Fibroblast of skin of right biceps (primary cell): Measurements from ENCODE around the gene CLSTN1.

Source experiments
- DNase-seq: peaks from one replicate; pipeline ENCODE4 v3.0.0-alpha.2; 2013

Gene CLSTN1

DNA sequence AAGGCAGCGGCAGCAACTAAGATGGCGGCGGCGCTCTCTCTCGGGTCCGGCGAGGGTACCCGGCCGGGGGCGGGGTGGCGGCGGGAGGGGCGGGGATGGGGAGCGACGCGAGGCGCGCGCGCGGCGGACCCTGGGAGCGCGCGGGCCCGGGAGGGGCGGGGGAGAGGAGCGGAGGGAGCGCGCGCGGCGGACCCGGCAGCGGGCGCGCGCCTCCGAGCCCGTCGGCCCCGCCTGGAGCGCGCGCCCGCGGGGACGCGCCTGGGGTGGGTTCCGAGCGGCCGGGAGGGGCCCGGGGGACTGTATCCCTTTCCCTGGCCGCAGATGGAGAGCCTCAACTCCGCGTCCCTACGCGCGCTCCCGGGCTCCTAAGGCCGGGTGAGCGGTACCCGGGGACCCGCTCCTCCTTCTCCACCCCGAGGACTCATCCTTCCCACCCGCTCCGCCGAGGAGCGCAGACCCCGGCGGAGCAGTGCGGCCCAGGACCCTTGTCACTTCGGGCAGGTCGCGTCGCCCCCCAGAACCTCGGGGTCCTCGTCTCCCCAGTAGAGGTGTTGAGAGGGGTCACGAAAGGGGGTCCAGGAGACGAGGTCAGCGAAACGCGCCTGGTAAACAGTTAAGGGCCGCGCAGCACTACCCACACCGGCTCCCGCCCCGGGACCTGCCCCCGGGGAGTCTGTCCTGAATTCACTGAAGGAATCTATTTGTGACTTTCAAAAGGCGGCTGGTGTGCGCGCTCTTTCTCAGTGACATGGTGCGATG is at the start of gene CLSTN1:
TSS of gene CLSTN1 (minus strand) at position 23 of the 759 bp plus-strand sequence. CDS start 232 bp downstream, outside the sequence.
- peak; percentile 91 for DNase-seq

DNA sequence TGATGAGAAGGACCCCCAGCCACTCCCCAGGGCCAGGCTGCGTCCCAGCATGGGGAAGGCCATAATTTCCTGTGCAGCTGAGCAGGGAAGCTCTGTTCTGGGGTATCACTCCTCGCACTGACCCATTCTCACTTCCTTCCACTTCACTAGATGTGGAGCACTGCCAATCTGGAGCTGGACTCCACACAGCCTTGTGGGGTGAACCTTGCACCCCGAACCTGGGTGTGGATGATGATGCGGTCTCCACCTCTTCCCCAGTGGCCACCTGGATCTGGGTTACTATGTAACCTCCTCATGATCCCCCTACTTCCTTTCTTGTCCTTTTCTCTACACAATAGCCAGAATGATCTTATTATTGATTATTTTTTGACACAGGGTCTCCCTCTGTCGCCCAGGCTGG is 49.6 kb upstream of the CLSTN1 start:
- DNase-seq: no peak

DNA sequence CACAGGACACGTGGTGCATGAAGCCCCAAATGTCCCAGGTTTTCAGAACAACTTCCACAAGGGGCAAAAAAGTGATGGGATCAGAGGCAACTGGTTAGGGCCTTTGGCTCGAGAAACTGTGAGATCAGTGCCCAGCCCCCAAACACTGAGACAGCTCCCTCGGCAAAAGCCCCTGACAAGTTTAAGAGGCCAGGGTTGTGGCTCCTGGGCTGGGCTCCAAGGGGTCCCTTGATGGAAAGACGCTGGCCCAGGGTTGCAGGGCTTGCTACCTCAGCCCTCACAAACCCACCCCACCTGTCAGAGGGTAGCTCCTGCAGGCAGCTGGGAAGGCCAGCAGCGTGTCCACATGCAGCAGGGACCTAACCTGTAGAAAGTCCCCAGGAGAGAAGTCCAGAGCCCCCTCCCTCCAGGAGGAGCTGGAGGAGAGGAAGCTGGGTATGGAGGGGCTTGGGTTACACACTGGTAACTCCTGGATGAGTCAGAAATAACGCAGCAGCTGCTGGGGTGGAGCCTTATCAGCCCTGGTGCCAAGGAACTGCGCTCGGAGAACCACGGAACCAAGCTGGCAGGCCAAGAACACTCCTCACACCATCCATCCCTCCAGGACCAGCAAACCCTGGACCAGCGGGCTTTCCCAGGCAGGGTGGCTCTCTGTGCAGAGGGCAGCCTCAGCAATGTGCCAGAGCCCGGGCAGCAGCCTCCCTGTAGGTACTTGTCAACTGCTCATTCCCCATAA is 48.8 kb upstream of the CLSTN1 start:
- DNase-seq: no peak

DNA sequence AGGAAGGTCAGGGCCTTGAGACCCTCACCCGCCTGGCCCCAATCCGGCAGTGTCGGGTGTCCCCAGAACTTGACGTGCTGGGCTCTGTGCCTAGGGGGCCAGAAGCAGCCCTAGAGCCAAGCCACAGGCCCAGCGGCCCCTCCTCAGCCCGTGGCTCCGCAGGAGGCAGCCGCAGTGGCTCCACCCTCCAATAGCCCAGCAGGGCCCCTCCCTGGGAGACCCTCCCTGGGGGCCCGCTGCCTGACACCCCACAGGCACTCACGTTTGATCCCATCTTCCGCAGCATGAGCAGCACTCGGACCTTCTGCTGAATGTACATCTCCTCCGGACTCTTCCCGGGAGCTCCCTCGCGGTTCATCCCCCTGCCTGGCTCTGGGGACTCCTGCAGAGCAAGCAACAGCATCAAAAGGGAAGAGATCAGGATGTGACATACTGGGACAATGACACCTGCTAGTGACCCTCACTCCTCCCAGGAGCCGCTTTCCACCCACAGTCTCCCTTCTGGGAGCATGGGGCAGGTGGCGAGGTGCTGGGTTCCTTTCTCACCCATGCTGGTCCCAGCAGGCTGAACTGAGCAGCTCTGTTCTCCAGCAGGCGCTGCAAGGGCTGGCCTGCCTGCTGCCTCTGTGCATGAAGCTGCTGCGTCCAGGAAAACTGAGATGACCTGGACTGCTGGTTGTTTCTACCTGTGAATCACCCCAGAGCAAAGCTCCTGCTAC is 48.1 kb upstream of the CLSTN1 start:
- no peak for DNase-seq

DNA sequence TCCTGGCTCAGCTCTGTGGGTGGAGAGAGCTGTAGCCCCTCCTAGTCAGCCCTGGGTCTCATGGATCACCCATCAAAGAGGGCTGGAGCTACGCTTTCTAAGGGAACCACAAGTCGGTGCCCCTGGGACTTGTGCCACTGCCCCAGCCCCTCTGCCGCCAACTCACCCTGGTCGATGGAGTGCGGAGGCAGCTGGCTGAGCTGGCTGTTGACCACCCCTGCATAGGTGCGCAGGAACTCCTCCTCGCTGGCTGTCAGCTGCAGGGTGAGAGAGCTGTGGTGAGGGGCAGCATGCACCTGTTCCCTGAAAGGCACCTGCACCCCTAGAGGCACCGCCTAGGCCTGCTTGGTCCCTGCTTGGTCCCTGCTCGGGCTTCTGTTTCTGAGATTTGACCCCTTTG is 47.3 kb upstream of the CLSTN1 start:
- no peak for DNase-seq

DNA sequence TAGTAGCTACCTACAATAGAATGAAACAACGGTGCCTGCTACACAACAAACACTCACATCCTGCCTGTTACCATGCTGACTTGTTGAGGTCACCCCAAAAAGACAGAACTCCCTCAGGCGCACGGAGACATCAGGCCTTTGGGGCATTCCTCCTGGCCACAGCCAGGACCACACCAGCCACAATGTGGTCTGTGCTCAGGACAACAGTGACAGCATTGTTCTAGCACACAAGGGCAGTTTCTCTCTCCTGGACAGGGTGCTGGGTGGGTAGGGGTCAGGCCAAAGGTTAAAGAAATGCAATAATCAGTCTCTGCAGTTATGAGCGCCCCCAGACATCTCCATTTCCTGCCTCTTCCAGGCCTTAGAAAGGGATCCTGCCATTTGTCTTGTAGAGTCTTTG is 46.8 kb upstream of the CLSTN1 start:
- DNase-seq: no peak

DNA sequence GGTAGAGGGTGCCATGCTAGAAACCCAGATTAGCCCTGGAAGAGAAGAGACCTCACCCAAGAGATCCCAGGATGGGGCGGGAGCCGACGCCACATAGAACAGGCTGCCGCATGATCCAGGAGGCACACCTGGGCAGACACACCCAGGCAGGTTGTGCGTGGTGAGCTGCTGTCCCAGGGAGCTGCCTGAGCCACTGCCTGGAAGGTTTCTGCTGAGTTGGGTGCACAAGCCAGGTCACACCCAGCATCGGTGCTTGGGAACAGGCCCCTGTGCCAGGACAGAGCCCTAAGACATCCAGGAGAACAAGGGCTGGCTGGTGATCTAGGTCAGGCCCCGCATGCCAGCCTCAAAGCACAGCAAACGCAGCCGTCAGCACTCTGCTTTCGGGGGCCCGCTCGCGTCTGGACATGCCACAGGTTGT is 46.1 kb upstream of the CLSTN1 start:
- DNase-seq: no peak

DNA sequence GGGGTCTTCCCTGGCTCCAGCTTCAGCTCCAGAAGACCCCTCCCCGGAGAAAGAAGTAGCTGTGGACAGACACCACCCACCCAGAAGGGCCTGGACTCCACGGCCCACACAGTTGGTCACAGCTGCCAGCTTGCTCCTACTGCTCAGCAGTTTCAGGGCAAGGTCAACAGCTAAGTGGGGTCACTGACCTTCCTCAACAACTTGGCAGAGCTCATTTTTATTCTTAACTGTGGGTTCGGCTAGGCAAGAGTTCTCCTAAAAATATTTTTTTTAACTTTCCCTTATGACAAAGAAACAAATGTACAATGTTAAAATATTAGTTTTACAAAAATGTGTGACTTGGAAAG is 44.5 kb upstream of the CLSTN1 start:
- no peak for DNase-seq

DNA sequence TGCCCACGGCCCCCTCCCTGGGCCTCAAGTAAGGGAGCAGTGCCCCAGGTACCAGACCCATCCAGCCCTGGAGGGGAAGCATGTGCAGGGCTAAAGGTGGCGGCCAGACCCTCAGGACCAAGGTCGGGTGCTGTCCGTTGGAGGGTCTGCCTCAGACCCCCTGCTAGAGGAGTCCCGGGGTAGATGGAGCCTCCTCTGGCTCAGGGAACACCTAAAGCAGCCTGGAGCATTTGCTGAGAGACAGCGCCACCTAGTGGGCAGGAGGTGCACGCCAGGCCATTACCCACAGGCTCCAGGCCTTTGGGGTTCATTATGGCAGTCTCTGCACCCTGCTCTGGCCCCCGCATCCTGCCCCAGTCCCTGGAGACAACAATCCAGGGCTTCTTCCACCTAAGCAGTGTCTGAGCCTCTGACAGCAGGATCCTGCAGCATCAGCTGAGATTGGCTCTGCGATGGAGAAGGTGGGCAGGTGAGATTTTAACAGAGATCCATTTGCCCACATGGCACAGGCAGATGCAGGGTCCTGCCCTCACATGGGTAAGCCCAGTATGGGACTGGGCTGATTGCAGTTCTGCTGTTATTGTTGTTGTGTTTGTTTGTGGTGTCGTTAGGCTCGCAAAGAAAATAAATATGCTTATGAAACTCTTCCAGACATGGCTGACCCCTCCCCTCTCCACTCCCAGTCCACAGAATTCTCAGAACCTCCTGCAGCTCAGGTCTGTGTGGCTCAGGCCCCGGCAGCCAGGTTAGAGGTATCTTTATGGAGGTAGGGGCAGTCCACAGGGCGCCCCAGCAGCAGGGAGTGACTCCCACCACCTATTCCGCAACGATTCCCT is 43.9 kb upstream of the CLSTN1 start:
- DNase-seq: peak; percentile 56

DNA sequence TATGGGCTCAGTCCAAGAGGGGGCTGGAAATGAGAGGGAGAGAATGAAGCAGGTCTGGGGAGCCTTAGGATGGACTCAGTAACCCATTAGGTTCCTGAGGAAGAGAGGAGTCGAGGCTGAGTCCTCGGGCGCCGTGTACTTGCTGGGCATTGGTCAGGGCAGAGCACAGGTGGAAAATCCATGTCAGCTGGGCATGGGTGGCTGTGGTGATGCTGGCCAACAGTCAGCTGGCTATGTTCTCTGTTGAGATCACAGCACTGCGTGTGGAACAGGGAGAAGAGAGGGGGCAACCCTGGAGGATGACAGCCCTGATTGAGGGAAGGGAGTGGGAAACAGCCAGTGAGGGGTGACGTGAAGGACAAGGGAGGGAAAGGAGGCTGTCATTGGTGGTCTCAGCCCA is 43.1 kb upstream of the CLSTN1 start:
- no peak for DNase-seq

DNA sequence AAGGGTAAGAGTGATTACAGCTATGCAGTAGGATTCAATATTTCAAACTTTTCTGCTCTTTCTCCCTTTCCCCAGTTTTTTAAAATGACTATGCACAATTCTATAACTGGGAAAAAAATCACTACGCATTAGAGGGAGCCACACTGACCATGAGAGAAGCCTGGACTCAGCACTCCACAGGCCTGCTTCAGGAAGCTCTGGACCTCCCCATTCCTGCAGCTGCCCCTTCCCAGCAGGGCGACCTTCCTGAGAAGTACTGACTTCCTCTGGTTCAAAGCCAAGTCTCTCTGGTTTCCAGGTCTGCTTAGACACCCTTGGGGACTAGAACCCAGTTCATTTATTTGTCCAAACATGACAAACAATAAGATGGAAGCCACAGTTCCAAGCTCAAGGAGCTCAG is 42.0 kb upstream of the CLSTN1 start:
- no peak for DNase-seq

DNA sequence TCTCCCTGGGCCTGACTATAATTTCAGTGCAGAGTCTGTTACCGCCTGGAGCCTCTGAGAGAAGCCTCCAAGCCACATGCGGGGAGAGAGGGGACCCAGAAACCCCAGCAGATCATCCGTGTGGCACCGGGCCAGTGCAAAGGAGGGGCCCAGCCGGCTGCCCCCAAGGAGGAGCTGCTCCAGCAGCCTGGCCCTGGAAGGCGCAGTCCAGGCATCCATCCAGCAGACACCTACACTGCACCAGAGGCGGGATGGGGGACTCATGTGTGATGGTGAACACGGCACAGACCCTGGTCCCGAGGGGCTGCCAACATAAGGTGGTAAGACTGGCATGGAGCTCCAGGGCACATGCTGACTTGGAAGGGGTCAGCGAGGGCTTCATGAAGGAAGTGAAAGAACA is 39.6 kb upstream of the CLSTN1 start:
- no peak for DNase-seq

DNA sequence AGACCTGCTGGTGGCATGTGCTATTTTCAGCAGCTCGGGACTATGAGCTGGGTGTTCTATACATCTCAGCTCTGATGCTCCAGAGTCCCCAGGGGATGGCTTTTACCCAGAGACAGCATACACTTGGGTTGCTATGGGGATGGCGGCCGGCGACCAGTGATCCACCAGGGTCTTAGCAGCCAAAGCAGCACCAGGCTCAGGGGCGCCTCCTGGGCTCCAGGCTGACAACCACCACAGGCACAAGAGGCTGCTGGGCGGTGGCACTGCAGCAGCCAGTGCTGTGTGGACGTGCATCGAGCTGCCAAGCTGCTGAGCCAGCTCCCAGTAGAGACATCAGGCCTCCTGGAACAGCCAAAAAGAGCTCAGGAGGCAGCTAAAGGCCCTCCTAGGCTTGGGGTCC is 37.6 kb upstream of the CLSTN1 start:
- no peak for DNase-seq

DNA sequence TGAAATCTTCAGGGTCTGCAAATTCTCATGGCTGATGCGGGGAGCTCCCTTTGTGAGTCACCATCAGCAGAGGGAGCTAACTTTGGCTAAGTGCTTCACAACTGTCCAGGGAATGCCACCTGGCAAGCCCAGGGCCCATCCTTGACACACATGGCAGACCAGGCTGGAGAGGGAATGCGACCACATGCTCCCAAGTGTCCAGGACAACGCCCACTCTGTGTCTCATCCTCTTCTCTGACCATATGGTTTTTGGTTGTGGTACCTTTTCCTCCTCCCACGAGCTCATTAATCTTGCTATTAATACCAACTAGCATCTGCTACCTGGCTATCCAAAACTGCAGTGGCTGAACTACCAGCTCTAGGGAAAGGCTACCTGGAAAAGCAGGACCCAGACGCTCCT is 37.1 kb upstream of the CLSTN1 start:
- no peak for DNase-seq

DNA sequence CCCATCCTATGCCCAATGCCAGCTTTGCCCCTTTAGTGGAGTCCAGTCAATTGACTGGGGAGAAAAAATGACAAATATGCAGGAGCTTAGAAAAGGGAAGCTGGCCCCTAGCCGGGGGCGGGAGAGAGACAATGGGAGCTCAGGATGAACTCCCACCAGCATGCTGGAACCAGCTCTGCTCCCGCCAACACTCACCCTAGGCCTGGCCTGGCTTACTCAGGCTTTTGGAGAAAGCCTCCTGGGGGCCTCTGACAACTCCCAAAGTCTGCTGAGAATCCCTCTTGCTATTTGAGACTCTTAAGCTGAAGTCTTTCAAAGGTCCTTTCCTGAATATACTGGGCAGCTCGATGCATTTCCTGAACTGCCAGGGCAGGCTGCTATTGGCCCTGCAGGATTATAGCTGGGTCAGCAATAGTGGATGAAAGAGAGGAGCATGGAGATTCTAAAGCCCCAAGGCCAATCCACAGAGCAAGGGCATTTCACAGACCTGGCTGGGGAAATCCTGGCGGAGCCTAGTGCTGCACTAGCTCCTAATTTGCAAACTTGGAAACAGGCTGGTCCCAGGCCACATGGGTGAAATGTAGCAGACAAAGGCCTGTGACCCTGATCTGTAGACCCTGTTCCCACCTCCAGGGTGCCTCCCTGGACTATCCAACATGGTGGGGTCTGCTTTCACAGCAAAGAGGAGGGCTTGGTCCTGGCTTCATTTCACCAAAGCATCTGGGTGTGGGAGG is 35.7 kb upstream of the CLSTN1 start:
- no peak for DNase-seq

DNA sequence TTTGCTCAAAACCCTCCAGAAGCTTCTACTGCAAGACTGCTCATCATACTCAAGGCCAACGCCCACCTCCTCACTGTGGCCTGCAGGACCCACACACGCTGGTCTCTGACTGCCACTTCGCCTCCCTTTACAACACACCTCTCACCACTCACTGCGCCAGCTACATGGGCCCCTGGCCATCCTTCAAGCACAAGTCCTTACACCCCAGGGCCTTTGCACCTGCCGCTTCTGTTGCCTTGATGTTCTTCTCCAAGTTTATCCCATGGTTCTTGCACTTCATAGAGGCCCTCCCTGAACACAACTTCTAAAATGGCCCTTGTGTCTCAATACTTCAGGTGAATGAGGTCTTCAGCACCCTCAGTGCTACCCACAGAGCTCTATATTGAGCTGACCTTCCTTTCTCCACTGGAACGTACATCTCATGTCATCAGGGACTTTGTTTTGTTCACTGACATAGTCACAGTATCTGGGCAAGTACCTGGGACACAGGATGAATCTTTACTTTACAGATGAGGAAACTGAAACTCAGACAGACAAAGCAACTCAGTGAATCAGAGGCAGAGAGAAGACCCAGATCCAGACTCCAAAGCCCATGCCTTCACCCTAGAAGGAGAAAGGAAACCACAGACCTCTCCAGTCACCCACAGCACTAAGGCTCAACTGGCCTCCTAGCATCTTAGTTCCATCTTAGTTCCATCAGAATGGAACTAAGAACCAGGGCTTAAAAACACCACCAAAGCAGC is 34.7 kb upstream of the CLSTN1 start:
- DNase-seq: no peak

DNA sequence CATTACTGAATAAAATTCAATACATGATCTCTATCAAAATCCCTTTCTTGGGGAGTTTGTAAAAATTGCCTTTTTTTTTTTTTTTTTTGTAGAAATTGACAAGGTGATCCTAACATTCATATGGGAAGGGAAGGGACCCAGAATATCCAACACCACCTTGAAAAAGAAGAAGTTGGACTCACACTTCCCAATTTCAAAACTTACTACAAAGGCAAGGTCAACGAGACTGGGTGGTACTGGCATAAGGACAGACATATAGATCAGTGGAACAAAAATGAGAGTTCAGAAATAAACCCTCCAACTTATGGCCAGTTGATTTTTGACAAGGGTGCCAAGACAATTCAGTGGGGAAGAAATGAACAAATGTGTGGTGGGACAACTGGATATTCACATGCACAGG is 31.4 kb upstream of the CLSTN1 start:
- DNase-seq: no peak

DNA sequence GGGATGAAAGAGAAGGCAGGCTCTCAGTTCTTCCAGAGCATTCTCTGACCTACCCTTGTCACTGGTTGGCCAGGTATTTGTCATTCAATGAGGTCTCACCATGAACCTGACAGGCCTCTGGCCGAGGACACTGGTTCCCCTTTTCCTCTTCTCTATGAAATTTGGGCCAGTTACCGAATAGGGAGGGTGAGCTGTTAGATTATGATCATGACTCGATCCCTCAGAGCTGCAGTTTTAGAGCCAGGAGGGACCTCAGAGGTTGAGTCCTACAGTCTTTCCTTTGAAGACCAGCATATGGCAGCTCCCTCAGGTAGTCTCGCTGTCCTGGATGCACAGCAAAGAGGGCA is 29.5 kb upstream of the CLSTN1 start:
- DNase-seq: no peak

DNA sequence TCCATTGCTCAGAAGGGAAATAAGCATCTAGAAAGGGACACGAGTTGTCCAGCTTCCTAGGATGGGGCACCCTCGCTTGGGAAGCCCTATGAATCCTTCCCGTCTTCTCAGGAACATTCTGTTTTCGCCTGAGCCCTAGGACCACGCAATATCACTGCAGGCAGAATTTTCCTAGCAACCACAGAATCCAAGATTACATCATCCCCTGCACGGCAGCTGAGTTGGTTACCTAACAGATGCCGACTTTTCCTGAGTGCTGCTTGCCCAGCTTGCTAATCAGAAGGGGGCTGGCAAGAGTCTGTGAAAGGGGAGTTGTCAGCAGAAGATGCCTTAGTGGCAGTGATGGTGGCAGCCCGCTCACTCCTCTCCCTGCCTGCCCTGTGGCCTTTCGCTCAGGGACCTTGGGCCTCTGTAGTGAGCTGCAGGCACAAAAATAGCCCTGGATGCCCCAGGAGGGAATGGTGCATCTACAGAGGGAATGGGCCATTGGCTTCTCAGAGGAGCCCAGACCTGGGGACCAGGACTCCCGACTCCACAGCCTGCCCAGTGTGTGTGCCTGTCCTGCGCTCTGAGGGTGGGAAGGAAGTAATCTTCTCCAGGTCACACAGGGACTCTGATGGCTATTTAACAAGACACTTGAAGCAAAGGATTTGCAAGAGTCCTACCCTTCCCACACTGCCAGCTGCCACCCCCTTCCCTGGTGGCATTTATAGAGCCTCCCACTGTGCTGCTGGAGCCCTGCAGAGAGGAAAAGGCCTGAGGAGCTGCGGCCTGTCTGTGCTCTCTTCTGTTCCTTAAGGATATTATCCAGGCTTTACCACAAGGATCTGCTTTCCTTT is 28.9 kb upstream of the CLSTN1 start:
- peak; percentile 69 for DNase-seq

DNA sequence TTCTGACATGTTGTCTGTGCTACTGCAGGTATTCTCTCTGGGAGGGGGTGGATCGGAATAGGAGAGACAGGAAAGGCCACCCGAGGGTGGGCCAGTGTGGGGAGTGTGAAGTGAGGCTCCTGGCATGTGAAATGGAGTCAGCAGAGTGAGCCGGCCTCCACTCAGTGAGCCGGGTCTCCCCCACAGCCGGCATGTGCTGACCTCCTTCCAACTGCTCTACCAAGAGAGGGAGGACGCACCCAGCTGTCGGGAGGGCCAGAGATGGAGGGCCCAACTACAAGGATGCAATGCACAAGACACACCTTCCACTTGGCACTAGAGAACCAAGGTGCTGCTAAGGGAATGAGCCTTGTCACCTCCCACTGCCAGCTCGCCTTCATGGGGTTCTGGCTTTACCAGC is 28.2 kb upstream of the CLSTN1 start:
- no peak for DNase-seq
